GM12801 (cell line): ENCODE data around the gene CAPN14.

ENCODE experiments used
- CTCF ChIP-seq: IDR thresholded peaks from one replicate; pipeline ENCODE4 v1.5.1; 2011; ENCODE audit warnings: control low read depth; ENCODE audit not compliant: insufficient read length; ENCODE audit errors: extremely low read depth

Gene CAPN14

GRCh38 chr2:31197669-31198068, 19.6 kb downstream of the CAPN14 start:
- TF ChIP-seq CTCF, result no peak

DNA sequence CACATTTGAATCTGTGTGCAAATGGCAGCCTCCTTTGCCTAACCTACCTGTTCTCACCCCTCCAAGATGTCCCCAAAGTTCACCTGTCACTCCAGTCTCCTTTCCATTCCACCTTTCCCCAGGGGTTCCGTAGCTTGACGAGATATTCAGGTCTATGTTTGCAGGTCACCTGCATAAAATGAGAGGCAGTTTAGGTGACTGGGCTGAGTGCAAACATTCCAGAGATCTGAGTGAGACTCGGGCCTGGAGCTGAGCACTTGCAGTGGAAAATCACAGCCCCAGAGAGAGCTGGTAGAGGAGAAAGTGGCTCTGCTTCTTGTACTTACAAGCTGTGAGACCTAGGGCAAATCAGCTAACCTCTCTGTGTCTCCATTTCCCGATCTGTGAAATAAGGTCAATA, 20.1 kb downstream of the CAPN14 start:
- TF ChIP-seq CTCF, result no peak

DNA sequence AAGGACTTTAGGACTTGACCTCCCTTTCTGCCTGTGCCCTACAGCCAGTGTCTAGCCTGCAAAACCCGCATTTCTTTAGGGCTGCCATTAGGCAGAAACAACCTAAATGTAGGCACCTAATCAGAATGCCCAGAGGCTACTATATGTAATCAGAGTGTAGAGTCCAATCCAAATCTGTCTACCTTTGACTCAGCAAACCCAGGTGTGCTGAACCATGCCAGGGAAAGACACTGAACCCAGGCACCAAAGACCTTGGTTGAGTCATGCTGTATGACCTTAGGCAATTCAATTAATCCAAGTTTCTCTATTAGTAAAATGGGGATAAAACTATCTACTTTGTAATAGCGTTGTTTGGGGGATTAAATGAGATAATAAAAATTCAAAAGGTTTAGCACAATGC, 20.7 kb downstream of the CAPN14 start:
- TF ChIP-seq CTCF, result no peak

DNA sequence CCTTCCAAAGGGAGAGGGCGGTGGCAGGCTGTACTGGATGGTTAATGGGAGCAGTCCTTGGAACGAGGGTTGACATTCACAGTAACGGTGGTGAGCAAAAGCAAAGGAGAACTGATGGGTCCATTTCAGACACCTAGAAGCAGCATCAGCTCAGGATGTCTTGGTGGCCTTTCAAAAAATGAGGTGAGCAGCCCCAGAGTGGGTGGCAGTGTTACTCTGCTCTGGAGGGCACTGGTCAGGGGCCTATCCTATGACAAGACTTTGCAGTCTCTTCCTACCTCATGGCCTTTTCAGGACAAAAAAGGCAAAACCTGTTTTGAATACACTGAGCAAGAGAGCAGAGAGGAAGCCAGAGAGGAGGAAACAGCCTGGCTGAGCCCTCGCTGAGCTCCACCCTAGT, 23.5 kb downstream of the CAPN14 start:
- no peak for TF ChIP-seq CTCF

DNA sequence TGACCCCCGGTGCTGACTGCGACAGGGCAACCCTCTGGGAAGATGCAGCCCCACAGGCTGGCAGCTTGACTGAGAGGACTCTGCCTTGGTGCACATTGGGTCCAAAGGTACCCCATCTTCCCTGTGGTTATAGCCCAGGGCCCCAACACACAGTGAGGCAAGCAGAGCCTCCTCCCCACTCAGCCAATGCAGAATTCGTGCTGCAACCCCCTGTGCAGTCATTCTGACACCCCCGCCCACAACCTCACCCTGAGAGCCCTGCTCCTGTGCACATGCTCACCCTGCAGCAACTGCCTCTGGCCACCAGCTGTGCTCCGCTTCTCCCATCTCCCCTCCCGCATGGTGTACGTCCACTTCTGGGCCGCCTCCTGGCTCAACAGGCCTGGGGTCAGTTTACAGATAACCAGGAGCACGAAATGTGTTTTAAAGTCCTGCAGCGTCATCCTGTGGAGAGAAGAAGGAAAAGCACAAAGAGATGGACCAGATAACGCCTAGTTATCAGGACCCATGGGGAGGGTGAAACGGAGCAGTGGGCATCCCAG, 24.4 kb downstream of the CAPN14 start:
- no peak for TF ChIP-seq CTCF

- no peak for TF ChIP-seq CTCF
These were observed 24.9 kb downstream of the CAPN14 start for GRCh38 chr2:31192396-31192795.

DNA sequence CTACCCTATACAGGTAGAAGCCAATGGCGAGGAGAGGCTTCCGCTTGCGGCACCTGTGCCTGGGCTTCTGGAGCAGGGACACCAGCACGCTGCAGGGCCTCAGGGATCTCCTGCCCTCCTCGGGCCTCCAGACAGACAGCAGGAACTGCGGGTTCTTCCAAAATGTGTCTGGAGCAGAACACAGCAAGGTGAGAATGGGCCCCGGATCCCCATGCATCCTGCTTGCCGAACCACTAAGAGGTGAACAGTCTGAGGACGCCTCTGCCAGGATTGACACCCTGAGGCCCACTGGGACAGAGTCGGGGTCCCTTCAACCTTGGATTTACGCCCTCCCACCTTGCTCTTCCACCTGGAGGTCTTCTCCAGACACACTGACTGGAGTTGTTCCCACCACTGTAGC, 25.4 kb downstream of the CAPN14 start:
- TF ChIP-seq CTCF, result no peak

DNA sequence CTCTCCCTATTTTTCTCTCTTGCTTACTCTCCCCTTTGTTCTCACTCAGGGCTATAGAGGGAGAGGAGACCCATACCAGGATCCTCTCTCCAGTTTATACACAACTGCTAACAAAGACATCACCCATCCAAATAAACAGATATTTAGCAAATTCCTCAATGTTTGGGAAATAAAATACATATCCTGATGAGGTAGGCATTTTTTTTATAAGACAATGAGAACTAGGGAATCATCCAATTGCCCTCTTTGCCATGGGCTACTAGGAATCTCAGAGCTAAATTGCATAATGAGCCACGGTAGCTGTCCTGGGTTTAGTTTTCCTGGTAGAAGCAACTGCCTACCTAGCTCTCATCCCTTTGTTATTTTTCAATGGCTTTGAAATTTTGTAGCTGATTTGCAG, 27.1 kb downstream of the CAPN14 start:
- TF ChIP-seq CTCF, result no peak
